HepG2 (cell line): ENCODE data around the gene TBC1D14. TPM values are rescaled to one million over a fixed set of nuclear protein-coding genes. Genes with fewer than 3 reads are reported as not detected.
A peak's percentile ranks its signal among the peaks of the same experiment; 100 is the strongest.

ENCODE experiments used
- ATAC-seq: fragments of 200-7000 bp; cut with Tn5 transposase; 3 replicates; pipeline ENCODE4 v1.9.1; 2020; ENCODE audit warnings: mild to moderate bottlenecking, moderate library complexity
- Bru-seq: library from RNA; stranded (reverse); fragments of 400-500 nt; gene quantifications from one replicate; lab custom pipeline; 2021; lab: Mats Ljungman, UMichigan
- BruChase-seq, 2 experiments: library from RNA; stranded (reverse); fragments of 400-500 nt; gene quantifications; one replicate each; lab custom pipeline; 2021; lab: Mats Ljungman, UMichigan
- BruUV-seq: library from RNA; stranded (reverse); fragments of 400-500 nt; replicated peaks from 2 replicates; lab custom pipeline; 2021; lab: Mats Ljungman, UMichigan
- CTCF ChIA-PET: fragments of 300-600 bp; formaldehyde crosslinking; extraction: SDS; loops from one replicate; lab custom pipeline; 2021; ENCODE audit warnings: low total read pairs, inconsistent platforms, low intra/inter-chr PET ratio; lab: Yijun Ruan, JAX
- POLR2A ChIA-PET: fragments of 350-600 bp; sonication (Branson Sonifier 250); formaldehyde crosslinking; loops from one replicate; lab custom pipeline; 2020; ENCODE audit warnings: antibody characterized with exemption, inconsistent platforms; lab: Yijun Ruan, JAX
- DNase-seq: peaks from one replicate; pipeline ENCODE4 v3.0.0-alpha.2; 2015; ENCODE audit warnings: low spot score
- FAIRE-seq: peaks from 3 replicates; lab custom pipeline; 2011; peaks lifted over from hg19 to GRCh38; lab: Jason Lieb, UNC
- H2AFZ ChIP-seq: one replicate; pipeline ENCODE4 v1.6.1; 2011; ENCODE audit warnings: low read length, inconsistent platforms
- H3K27ac ChIP-seq: fragments of 300-600 bp; 3 replicates; pipeline ENCODE4 v1.8.0; 2011; ENCODE audit warnings: mixed run types, mild to moderate bottlenecking, mixed read lengths, low read length, inconsistent platforms; ENCODE audit not compliant: insufficient read depth; ENCODE audit errors: extremely low read length
- H3K27me3 ChIP-seq, 2 experiments: fragments of 200-600 bp in 1 of 2; 2 replicates in 1 of 2; 3 replicates in 1 of 2; pipeline versions ENCODE4 v1.6.0 to v1.8.0; 2011; ENCODE audit warnings: low read length in 2 of 2, mild to moderate bottlenecking in 2 of 2, moderate library complexity in 2 of 2, inconsistent platforms in 1 of 2; ENCODE audit not compliant: insufficient read depth in 2 of 2, control insufficient read depth in 1 of 2
- H3K36me3 ChIP-seq, 2 experiments: fragments of 200-600 bp in 1 of 2; replicated peaks in 1 of 2; 2 replicates in 1 of 2; 3 replicates in 1 of 2; pipeline versions ENCODE4 v1.5.1 to v1.8.0; 2011; ENCODE audit warnings: low read length in 2 of 2, inconsistent platforms in 1 of 2; ENCODE audit not compliant: insufficient read depth in 2 of 2, control insufficient read depth in 1 of 2
- H3K4me1 ChIP-seq: 2 replicates; pipeline ENCODE4 v1.5.1; 2012; ENCODE audit warnings: low read length, inconsistent platforms; ENCODE audit not compliant: insufficient read depth
- H3K4me2 ChIP-seq: 2 replicates; pipeline ENCODE4 v1.6.0; 2011; ENCODE audit warnings: low read depth, low read length, inconsistent platforms
- H3K4me3 ChIP-seq, 3 experiments: fragments of 200-600 bp in 1 of 3; sonication (generic), shearing (Covaris generic) in 1 of 3; replicated peaks in 1 of 3; 2 replicates each; pipeline ENCODE4 v1.5.1; 2011 to 2016; ENCODE audit warnings: low read length in 3 of 3, inconsistent platforms in 2 of 3, low read depth in 2 of 3, mild to moderate bottlenecking in 2 of 3, control low read depth in 1 of 3, mixed read lengths in 1 of 3; ENCODE audit not compliant: insufficient read depth in 1 of 3
- H3K79me2 ChIP-seq: one replicate; pipeline ENCODE4 v1.6.1; 2011; ENCODE audit warnings: low read length, inconsistent platforms; ENCODE audit not compliant: insufficient read depth
- H3K9ac ChIP-seq: 2 replicates; pipeline ENCODE4 v1.6.0; 2011; ENCODE audit warnings: mild to moderate bottlenecking, low read depth, low read length, inconsistent platforms; ENCODE audit not compliant: insufficient read depth
- H3K9me3 ChIP-seq: 2 replicates; pipeline ENCODE4 v1.5.1; 2012; ENCODE audit warnings: mild to moderate bottlenecking, low read length
- H4K20me1 ChIP-seq: 2 replicates; pipeline ENCODE4 v1.6.0; 2011; ENCODE audit warnings: inconsistent platforms, mild to moderate bottlenecking, low read length, moderate library complexity; ENCODE audit not compliant: insufficient read depth
- FOXP1 ChIP-seq, 2 experiments: fragments of 450-650 bp in 1 of 2; IDR thresholded peaks; 2 replicates each; pipeline ENCODE4 v1.6.1; 2017 to 2018; ENCODE audit warnings: antibody characterized with exemption in 1 of 2
- GABPB1 ChIP-seq: IDR thresholded peaks from 2 replicates; pipeline ENCODE4 v1.6.1; 2016; ENCODE audit warnings: mild to moderate bottlenecking, missing genetic modification reagents, moderate library complexity, missing compliant biosample characterization
- WGBS: methylation state at CpG from one replicate; pipeline ENCODE4 v1.1.6; 2017; ENCODE audit warnings: low lambda C conversion rate; 5-methylcytosine and 5-hydroxymethylcytosine counted together
- in situ Hi-C: cut with HindIII; loops from 2 replicates; pipeline ENCODE4 v1.10.0; 2017; ENCODE audit warnings: low pct_unique_long_range_greater_than_20kb; ENCODE audit not compliant: extremely low pct_ligation_motif_present
- intact Hi-C: fragments of 100-400 bp; cut with micrococcal nuclease; formaldehyde crosslinking; loops from one replicate; pipeline ENCODE4 v1.10.0; 2022; ENCODE audit not compliant: unreplicated experiment
- long read RNA-seq, 2 experiments: library from RNA in 1 of 2; library from polyadenylated mRNA in 1 of 2; stranded (forward) in 1 of 2; unstranded in 1 of 2; transcript quantifications; one replicate each; pipeline ENCODE4 v2.0.0, GENCODE V29; 2019 to 2022
- polyA minus RNA-seq, 3 experiments: library from RNA; depleted of rRNA, polyadenylated mRNA; stranded (reverse); fragments of >200 nt; gene quantifications; 2 replicates each; pipeline ENCODE4 v1.2.3, GENCODE V29; 2011; ENCODE audit warnings: low replicate concordance in 1 of 3
- polyA plus RNA-seq, 8 experiments: library from polyadenylated mRNA; depleted of rRNA in 3 of 8; stranded (reverse) in 7 of 8; unstranded in 1 of 8; fragments of >200 nt; fragmentation: Illumina TruSeq in 4 of 8; extraction: Trizol in 4 of 8; gene quantifications; 2 replicates each; pipeline versions ENCODE4 v1.2.1 to v1.2.3, GENCODE V29; 2011 to 2016; ENCODE audit warnings: low read depth in 4 of 8, missing spikeins in 1 of 8, mixed read lengths in 1 of 8; ENCODE audit not compliant: insufficient read depth in 1 of 8
- total RNA-seq, 5 experiments: library from RNA; depleted of rRNA; stranded (reverse); fragments of >200 nt; fragmentation: Illumina TruSeq; extraction: Trizol; gene quantifications; 2 replicates each; pipeline ENCODE4 v1.2.3, GENCODE V29; 2016; ENCODE audit warnings: low read depth in 1 of 5
- TF ChIP-seq, protein P1 (sequence below): sonication (generic); formaldehyde crosslinking; IDR thresholded peaks from one replicate; pipeline ENCODE4 v1.5.1; 2020; ENCODE audit warnings: mild to moderate bottlenecking, missing genetic modification reagents; ENCODE audit errors: not compliant biosample characterization

TBC1D14 gene, protein sequence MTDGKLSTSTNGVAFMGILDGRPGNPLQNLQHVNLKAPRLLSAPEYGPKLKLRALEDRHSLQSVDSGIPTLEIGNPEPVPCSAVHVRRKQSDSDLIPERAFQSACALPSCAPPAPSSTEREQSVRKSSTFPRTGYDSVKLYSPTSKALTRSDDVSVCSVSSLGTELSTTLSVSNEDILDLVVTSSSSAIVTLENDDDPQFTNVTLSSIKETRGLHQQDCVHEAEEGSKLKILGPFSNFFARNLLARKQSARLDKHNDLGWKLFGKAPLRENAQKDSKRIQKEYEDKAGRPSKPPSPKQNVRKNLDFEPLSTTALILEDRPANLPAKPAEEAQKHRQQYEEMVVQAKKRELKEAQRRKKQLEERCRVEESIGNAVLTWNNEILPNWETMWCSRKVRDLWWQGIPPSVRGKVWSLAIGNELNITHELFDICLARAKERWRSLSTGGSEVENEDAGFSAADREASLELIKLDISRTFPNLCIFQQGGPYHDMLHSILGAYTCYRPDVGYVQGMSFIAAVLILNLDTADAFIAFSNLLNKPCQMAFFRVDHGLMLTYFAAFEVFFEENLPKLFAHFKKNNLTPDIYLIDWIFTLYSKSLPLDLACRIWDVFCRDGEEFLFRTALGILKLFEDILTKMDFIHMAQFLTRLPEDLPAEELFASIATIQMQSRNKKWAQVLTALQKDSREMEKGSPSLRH
- total RNA-seq (2016; rRNA removed; fragmentation: Illumina TruSeq; extraction: Trizol) (46.5 and 53.3 TPM in 2 replicates), polyA plus RNA-seq (2011; rRNA removed) (29.5 and 31.8 TPM in 2 replicates), polyA minus RNA-seq (2011; rRNA and poly(A)+ RNA removed; ENCODE audit: low replicate concordance) (34.1 and 63.3 TPM in 2 replicates), Bru-seq, nascent RNA (percentile 75 among the genes with signal in this experiment), BruChase-seq, experiment 1, labeled RNA remaining after a 6-hour chase (percentile 76 among the genes with signal in this experiment), BruChase-seq, experiment 2, labeled RNA remaining after a 2-hour chase (percentile 76 among the genes with signal in this experiment)
- 65.4 and 73.2 TPM in 2 replicates for total RNA-seq (2016; cell fraction: cytosol; rRNA removed; fragmentation: Illumina TruSeq; extraction: Trizol; ENCODE audit: low read depth)
- total RNA-seq (2016; cell fraction: insoluble cytoplasmic fraction; rRNA removed; fragmentation: Illumina TruSeq; extraction: Trizol), result 45.9 and 47.6 TPM in 2 replicates
- 39.0 and 41.3 TPM in 2 replicates for total RNA-seq (2016; cell fraction: membrane; rRNA removed; fragmentation: Illumina TruSeq; extraction: Trizol)
- total RNA-seq (2016; cell fraction: nucleus; rRNA removed; fragmentation: Illumina TruSeq; extraction: Trizol), result 38.2 and 42.5 TPM in 2 replicates
- 29.0 and 31.7 TPM in 2 replicates for polyA plus RNA-seq (2011; cell fraction: cytosol; rRNA removed)
- 29.6 and 30.6 TPM in 2 replicates for polyA plus RNA-seq (2011; cell fraction: nucleus; rRNA removed)
- 31.1 and 34.7 TPM in 2 replicates for polyA plus RNA-seq (2012)
- polyA plus RNA-seq (2016; cell fraction: cytosol; fragmentation: Illumina TruSeq; extraction: Trizol; ENCODE audit: low read depth), result 5.0 TPM in 2 replicates
- 34.0 and 38.1 TPM in 2 replicates for polyA plus RNA-seq (2016; cell fraction: insoluble cytoplasmic fraction; fragmentation: Illumina TruSeq; extraction: Trizol; ENCODE audit: low read depth)
- polyA plus RNA-seq (2016; cell fraction: membrane; fragmentation: Illumina TruSeq; extraction: Trizol; ENCODE audit: low read depth), result 15.8 and 17.3 TPM in 2 replicates
- 42.2 and 45.1 TPM in 2 replicates for polyA plus RNA-seq (2016; cell fraction: nucleus; fragmentation: Illumina TruSeq; extraction: Trizol; ENCODE audit: insufficient read depth, low read depth)
- polyA minus RNA-seq (2011; cell fraction: cytosol; rRNA and poly(A)+ RNA removed), result 21.7 and 28.5 TPM in 2 replicates
- 25.8 and 31.3 TPM in 2 replicates for polyA minus RNA-seq (2011; cell fraction: nucleus; rRNA and poly(A)+ RNA removed)
- long read RNA-seq, experiment 1, full-length matches to known transcripts, result 10 of 27 reads
- long read RNA-seq, experiment 1, partial matches to known transcripts, result 13 of 27 reads
- long read RNA-seq, experiment 1, other reads (novel, unspliced or antisense), result 4 of 27 reads
- long read RNA-seq, experiment 2, full-length matches to known transcripts, result 19 of 66 reads
- long read RNA-seq, experiment 2, partial matches to known transcripts, result 11 of 66 reads
- long read RNA-seq, experiment 2, other reads (novel, unspliced or antisense), result 36 of 66 reads

GRCh38 chr4:6909113-6909969, at the start of gene TBC1D14:
Gene TBC1D14, plus strand, starts transcription at chr4:6909826. Its CDS starts 13,564 bp downstream, at chr4:6923390.
- POLR2A ChIA-PET, result interaction anchor here (0.8 to 11.5 kb wide), 25 partner anchors 8 to 220 kb away, joined by 3 to 215 read pairs (median 4); partner anchors contain the start of genes BLOC1S4, GRPEL1, MRFAP1L1 and S100P
- Histone ChIP-seq H3K79me2 (peaks cover 48% of the 10 kb centered on the region), H3K27me3 (no peaks in the 10 kb centered on the region; a peak in 1 of 5 replicates), H3K9me3 (no peaks in the 10 kb centered on the region), H3K4me3 (peak within 1 kb of the TSS; percentile 63 to 92 (median 83)), H3K36me3 (no peaks in the 10 kb centered on the region), H3K4me2 (peak within 1 kb of the TSS; percentile 99), H3K4me1 (peaks cover 74% of the 10 kb centered on the region), H2AFZ (no peak within 1 kb of the TSS), H4K20me1 (peaks cover 23% of the 10 kb centered on the region; the same call in 1 of the 2 replicates), H3K27ac (peak within 1 kb of the TSS; percentile 99), H3K9ac (peak within 1 kb of the TSS; percentile 87)
- intact Hi-C loops, result loop anchor here (2.0 to 10.0 kb wide), 3 partner anchors 17 to 135 kb away; partner anchors contain the start of gene TADA2B
- in situ Hi-C loops, result loop anchor here (10.0 kb wide), 1 partner anchor 165 kb away; no protein-coding TSS in a partner anchor
- BruUV-seq, result no TSS peak
- DNase-seq, result peak; percentile 74
- whole genome bisulfite sequencing, result 2% methylated on average over 13 of the region's 108 CpGs
- CTCF ChIA-PET, result interaction anchor here (1.3 to 3.1 kb wide), 2 partner anchors 9 to 17 kb away, joined by 4 to 12 read pairs; no protein-coding TSS in a partner anchor
- FAIRE-seq, result no peak
- ATAC-seq, result peak; percentile 73
- peak; percentile 89 for TF ChIP-seq GABPB1
- TF ChIP-seq FOXP1 (IDR thresholded peaks at IDR 0.05), result no peak
- no peak for TF ChIP-seq FOXP1 (CRISPR knock-in tag; IDR thresholded peaks at IDR 0.05)
- TF ChIP-seq, protein P1, sequence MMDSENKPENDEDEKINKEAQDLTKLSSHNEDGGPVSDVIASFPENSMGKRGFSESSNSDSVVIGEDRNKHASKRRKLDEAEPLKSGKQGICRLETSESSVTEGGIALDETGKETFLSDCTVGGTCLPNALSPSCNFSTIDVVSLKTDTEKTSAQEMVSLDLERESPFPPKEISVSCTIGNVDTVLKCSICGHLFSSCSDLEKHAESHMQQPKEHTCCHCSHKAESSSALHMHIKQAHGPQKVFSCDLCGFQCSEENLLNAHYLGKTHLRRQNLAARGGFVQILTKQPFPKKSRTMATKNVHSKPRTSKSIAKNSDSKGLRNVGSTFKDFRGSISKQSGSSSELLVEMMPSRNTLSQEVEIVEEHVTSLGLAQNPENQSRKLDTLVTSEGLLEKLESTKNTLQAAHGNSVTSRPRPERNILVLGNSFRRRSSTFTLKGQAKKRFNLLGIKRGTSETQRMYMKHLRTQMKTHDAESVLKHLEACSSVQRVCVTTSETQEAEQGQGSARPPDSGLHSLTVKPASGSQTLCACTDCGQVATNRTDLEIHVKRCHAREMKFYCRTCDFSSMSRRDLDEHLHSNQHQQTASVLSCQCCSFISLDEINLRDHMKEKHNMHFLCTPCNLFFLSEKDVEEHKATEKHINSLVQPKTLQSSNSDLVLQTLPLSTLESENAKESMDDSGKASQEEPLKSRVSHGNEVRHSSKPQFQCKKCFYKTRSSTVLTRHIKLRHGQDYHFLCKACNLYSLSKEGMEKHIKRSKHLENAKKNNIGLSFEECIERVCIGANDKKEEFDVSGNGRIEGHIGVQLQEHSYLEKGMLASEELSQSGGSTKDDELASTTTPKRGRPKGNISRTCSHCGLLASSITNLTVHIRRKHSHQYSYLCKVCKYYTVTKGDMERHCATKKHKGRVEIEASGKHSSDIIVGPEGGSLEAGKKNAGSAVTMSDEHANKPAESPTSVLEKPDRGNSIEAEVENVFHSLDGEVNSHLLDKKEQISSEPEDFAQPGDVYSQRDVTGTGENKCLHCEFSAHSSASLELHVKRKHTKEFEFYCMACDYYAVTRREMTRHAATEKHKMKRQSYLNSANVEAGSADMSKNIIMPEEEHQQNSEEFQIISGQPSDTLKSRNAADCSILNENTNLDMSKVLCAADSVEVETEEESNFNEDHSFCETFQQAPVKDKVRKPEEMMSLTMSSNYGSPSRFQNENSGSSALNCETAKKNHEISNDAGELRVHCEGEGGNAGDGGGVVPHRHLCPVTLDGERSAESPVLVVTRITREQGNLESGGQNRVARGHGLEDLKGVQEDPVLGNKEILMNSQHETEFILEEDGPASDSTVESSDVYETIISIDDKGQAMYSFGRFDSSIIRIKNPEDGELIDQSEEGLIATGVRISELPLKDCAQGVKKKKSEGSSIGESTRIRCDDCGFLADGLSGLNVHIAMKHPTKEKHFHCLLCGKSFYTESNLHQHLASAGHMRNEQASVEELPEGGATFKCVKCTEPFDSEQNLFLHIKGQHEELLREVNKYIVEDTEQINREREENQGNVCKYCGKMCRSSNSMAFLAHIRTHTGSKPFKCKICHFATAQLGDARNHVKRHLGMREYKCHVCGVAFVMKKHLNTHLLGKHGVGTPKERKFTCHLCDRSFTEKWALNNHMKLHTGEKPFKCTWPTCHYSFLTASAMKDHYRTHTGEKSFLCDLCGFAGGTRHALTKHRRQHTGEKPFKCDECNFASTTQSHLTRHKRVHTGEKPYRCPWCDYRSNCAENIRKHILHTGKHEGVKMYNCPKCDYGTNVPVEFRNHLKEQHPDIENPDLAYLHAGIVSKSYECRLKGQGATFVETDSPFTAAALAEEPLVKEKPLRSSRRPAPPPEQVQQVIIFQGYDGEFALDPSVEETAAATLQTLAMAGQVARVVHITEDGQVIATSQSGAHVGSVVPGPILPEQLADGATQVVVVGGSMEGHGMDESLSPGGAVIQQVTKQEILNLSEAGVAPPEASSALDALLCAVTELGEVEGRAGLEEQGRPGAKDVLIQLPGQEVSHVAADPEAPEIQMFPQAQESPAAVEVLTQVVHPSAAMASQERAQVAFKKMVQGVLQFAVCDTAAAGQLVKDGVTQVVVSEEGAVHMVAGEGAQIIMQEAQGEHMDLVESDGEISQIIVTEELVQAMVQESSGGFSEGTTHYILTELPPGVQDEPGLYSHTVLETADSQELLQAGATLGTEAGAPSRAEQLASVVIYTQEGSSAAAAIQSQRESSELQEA (CRISPR knock-in tag), result no peak
